Activated T-cell treated with anti-CD3 and anti-CD28 coated beads for 48 hours (primary cell): ENCODE data around the gene NRP2.

Source experiments
- DNase-seq: peaks from one replicate; pipeline ENCODE4 v3.0.0-alpha.2; 2020; ENCODE audit warnings: low read depth

The NRP2 gene, protein sequence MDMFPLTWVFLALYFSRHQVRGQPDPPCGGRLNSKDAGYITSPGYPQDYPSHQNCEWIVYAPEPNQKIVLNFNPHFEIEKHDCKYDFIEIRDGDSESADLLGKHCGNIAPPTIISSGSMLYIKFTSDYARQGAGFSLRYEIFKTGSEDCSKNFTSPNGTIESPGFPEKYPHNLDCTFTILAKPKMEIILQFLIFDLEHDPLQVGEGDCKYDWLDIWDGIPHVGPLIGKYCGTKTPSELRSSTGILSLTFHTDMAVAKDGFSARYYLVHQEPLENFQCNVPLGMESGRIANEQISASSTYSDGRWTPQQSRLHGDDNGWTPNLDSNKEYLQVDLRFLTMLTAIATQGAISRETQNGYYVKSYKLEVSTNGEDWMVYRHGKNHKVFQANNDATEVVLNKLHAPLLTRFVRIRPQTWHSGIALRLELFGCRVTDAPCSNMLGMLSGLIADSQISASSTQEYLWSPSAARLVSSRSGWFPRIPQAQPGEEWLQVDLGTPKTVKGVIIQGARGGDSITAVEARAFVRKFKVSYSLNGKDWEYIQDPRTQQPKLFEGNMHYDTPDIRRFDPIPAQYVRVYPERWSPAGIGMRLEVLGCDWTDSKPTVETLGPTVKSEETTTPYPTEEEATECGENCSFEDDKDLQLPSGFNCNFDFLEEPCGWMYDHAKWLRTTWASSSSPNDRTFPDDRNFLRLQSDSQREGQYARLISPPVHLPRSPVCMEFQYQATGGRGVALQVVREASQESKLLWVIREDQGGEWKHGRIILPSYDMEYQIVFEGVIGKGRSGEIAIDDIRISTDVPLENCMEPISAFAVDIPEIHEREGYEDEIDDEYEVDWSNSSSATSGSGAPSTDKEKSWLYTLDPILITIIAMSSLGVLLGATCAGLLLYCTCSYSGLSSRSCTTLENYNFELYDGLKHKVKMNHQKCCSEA

DNA sequence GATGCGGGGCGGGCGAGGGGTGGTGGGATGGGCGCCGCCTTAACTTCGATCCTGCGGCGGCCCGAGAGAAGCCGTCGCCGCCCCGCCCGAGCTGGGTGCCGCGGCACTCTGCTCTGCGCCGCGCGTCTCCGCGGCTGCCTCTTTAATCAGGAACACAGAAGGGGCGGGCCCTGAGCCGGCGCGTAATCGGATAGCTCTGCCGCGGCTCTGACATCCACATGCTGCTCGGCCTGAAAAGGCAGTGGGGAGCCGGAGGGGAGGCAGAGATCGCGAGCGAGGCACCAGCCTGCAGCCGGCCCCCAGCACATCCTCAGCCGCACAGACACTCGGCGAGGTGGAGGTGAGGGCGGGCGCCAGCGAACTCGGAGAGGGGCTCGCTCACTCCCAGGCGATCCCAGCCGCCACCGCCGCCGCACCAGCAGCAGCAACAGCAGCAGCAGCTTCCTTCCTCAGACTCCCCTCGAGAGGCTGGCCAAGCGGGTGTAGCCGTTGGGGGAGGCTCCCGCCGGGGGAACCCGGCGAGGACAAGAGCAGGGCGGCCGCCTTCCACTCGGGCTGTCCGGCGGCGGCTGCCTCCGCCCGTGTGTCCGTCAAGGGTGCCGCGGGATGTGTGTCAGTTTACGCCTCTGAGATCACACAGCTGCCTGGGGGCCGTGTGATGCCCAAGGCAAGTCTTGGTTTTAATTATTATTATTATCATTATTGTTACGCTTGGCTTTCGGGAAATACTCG, at the start of gene NRP2:
TSS of gene NRP2 (plus strand) at position 263 of the 732 bp plus-strand sequence. CDS start 790 bp downstream, outside the sequence.
- peak; percentile 48 for DNase-seq

DNA sequence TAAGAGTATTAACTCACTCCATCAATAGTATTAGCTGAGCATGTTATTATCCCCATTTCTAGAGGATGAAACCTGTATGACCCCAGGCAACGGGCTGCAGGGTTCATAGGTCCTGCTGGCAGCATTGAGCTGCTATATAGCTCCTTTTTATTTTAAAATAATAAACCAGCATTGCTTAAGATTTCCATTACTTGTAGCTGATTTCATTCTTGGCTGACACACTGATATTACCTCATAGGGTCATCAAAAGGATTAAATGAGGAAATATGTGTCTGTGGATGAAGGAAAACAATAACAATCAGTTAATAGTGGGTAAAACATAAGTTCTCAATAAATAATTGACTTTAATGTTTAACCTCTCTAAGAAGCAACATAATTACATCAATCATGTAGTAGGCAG, 48.3 kb upstream of the NRP2 start:
- no peak for DNase-seq

DNA sequence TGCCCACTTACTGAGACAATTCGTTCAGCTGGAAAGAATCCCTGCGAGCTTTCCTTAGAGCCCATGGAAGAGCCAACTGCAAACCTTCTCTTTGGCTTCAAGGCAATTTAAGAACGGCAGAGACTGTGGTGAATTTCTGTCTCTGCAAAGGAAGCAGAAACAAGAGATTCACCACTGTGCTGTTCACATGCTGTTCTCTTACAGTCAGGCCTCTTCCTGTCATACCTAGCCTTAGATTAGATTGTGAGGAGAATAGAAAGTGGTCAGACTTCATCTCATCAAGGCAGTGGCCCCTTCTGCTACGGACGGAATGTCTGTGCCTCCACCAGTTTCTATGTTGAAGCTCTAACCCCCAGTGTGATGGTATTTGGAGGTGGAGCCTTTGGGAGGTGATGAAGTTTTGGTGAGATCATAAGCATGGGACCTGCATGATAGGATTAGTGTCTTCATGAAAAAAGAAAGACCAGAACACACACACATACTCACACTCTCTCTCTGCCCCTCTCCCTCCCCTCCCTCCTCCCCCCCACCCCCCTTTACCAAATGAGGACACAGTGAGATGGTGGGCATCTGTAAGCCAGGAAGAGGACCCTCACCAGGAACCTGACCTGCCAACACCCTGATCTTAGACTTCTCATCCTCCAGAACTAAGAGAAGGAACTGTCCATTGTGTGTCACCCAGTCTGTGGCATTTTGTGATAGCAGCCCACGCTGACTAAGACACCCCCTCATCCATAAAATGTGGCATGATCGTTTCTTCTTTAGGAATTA, 45.6 kb upstream of the NRP2 start:
- no peak for DNase-seq

DNA sequence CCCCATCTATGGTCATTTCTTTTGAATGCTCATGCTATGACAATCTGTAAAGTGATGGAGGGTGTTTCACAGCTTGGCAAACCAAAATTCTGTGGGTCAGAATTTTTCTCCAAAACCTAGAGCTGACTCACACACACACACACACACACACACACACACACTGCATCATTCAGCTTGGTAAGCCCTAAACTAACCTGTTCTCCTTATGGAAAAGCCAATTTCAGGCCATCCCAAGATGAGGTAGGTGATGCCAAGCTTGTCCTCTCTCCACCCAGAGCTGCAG, 45.0 kb upstream of the NRP2 start:
- no peak for DNase-seq

DNA sequence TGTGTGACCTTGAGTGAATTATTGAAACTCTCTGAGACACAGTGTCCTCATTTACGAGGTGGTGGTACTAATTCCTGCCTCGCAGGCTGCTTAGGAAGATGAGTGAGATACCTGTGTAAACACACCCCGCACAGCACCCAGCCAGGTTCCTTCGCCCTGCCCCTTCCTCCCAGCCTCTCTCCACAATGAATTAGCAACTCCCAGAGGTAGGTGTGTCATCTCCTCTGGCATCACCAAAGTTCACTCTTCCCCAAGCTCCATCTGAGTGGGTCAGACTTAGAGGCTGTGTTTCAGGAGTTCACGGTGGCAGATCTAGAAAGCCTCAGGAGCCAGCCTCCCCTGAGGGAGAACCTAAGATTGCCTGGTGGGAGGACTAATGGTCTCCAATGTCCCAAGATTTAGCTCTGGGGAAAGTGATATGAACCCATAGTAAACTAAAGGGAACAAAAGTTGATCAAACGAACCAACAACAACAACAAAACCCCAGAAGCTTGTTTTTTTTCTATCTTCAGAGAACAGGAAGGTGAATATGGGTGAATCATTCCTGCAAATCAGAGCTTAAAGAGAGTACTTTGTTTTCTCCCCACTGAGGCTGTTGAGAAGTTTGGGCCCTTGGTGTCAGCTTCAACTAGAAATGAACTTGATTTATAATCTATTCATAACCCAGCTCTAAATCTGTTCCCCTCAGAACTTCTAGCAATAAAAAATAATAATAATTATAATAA, 44.4 kb upstream of the NRP2 start:
- no peak for DNase-seq

DNA sequence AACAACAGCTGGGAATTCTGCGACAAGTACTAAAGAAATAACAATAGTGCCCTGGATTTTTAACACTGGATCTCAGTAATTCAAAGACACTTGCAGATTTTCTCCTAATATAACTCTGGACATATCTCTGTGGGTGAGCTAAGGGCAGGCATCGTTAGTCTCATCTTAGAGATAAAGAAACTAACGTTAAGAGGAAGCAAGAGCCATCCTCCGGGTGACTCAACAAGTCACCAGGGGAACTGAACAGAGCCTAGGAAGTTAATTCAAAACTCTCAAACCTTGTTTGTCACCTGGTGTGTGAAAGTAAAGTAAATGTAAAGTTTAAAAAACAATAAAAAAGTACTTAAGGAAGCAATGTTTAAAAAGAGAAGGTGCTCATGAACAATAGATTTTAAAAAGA, 41.6 kb upstream of the NRP2 start:
- no peak for DNase-seq

DNA sequence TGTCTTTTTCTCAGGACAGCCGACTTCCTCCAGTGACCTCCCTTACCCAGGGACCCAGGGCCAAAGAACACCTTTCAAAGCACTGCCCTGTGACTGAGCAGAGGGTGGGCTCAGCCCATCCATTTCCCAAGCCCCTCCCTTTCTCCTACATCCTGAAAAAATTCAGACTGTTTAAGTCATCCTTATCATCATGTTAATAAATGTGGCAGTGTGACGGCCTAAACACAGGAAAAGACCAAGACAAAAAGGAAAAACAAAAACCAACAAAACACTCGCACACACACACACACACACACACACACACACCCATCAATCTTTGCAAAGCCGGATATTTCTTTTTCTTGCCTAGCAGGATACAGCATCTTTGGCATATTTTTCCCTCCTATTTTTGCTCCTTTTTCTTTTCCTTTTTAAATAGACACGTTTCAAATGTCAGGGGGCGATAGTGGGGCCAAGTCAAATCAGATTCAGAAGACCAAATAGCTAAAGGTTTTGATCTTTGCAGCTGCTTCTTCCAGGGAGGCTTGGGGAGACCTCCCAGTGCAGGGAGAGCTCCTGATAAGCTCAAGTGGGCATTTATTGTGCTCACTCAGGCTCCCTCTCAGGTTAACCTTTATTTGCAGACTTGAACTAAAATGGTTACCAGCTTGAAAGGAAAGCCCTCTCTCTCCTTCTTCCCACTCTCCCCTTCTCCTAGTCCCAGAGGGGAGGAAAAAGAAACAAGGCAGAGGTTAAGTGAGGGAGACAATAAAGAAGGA, 39.5 kb upstream of the NRP2 start:
- DNase-seq, result no peak

DNA sequence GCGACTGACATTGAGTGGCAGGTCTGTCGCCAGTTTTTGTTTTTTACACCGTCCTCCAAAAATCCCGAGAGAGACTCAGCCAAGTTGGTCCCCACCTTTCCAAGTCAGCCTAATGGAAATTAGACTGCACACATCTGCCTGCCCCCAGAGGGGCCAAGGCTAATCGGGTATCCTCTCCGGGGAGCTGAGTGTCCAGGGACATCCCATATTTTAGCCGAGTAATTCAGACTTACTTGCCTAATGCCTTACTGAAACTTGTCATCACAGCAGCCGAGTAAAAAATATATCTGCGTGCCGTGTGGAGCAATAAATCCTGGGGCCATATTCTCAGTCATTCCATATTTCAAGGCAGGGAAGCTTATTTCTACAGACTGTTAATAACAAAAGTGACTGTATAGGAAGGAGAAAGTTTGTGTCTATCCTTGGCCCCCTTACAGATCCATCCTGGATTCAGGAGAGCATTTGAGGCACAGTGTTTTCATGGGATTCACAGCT, 38.9 kb upstream of the NRP2 start:
- no peak for DNase-seq

DNA sequence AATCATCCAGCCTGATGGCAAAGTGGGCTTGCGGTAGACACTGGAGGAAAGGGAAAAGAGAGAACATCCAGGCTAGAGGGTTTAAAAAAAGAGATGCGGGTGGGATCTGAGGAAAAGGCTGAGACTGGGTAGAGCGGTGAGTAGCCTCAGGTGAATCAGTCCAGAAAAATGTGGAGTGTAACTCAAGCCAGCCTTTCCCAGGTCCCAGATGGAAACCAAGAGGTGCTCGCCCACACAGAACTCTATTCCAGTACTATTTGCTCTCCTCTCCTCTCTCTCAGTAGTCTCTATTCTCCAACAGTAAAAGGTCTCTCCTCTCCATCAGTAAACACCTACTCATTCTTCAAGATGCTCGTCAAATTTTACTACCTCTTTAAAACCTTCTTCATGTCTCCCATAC, 38.3 kb upstream of the NRP2 start:
- no peak for DNase-seq

DNA sequence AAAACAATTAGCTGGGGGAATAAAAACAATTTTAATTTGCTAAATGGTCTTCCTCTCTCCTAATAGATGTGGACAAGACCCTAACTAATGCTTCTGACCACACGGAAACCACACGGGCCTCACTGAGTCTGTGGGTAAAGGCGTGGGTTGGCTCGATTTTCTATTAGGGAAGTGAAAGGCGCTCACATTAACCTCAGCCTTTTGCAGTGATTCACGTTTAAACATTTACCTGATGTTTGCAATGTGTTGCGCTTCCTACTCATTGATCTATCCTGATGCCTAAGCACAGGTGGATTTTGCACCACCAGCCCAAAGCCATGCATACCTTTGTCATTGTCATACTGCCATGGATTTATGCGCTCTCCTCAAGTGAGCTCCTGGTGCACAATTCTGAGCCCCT, 35.6 kb upstream of the NRP2 start:
- DNase-seq, result no peak

DNA sequence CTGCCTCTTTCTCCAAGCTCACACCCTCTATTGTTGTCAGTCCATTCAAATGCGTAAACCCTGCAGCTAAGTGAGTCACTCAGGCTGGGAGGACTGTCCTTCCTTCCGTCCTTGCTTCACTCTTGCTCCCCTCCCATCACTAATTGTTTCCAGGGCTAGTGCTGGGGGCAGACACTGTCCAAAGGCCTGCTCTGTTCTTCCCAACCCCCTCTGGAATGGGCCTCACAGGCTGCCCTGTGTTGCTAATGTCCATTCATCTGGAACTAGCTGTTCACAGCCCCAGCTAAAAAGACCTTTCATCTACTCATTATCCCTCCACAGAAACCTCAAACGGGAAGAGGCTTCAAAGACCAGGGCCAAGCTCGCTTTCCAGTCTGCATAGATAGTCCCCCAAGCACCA, 31.9 kb upstream of the NRP2 start:
- no peak for DNase-seq

DNA sequence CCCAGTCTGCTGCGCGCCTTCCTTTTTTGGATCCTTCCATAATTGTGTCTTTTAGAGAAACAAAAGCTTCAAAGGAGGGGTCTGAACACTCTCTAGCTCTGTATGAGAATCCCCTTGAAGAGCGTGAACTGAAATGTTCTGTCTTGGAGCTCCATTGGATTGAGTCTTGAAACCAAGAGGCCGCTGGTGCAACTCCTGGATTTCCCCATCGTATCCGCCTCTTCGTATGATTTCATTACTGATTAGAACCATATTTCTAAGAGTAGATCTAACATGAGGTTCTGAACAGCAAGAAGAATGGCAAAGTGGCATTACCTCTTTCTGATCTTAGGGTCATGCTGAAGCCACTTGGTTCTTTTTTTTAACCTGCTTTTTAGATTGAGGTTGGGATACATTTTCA, 31.4 kb upstream of the NRP2 start:
- DNase-seq, result no peak

DNA sequence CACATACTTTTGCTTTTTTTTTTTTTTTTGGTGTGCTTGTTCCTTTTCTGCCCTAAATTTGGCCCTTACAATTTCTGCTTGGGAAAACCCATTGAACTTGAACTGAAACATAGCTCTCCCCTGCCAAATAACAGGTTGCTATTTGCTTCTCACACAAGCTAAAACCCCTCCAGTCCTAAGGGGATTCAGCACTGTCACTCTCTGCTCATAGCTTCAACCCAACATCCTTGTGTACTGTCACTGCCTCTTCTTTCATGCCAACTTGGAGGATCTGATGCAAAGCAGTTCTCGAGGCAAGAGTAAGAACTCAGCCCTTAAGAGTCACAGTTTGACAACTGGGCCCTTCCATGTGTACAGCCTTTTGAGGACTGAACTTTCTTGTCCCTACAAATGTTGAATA, 30.6 kb upstream of the NRP2 start:
- DNase-seq, result no peak

DNA sequence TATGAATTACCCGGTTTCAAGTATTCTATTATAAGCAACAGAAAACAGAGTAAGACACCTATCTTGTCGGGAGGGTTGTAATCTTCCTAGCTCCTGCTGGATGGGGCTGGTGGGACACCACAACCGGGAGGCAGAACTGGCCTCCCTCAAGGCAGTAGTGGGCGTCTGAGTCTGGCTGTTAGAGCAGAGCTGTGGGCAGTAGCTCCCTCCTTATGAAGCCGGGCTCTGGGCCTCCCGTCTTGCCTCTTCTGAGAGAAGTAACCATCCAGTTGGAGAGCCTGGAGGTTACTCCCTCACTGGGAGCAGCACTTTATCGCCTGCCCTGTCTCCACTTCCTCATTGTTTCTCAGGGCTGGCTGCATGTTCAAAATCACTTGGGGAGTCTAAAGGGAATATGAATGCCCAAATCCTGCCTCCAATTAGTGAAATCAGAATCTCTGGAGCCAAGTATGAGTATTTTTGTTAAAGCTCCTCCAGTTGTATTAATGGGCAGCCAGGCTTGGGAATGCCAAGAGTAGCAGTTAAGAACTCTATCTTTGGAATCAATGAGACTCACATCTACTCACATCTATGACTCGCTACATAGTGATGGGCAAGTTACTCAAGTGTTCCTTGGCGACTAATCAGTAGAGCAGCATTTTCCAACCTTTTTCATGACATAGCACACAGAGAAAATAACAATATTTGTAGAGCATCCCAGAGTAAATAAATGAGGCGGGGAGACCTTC, 27.3 kb upstream of the NRP2 start:
- no peak for DNase-seq

DNA sequence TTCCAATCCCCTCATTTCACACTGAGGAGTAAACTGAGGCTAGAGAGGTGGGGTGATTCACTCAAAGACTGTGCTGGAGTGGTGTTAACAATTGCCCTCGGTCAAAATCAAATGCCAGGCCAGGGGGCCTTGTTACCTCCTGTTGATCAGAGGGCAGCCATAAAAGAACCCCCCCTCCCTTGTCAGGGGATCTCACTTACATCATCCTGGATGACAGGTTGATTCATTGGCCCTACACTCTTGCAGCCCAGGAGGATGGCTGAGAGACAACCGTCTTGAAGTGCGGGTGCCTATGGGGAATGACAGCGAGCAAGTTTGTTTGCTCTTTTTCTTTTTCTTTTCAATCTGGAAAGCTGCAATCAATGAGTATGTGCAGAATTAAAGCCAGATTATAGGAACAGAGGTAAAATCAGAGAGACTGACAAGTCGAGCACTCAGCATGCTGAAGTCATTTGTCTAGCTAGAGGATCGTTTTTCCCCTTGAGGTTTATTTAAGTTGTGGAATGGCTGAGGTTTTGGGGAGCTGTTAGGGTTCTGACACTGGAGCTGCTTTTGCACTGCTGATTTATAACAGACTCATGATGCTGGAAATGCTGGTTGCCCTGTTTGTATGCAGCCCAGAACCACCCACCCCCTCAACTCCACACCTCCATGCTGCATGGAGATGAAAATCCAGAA, 26.4 kb upstream of the NRP2 start:
- no peak for DNase-seq

DNA sequence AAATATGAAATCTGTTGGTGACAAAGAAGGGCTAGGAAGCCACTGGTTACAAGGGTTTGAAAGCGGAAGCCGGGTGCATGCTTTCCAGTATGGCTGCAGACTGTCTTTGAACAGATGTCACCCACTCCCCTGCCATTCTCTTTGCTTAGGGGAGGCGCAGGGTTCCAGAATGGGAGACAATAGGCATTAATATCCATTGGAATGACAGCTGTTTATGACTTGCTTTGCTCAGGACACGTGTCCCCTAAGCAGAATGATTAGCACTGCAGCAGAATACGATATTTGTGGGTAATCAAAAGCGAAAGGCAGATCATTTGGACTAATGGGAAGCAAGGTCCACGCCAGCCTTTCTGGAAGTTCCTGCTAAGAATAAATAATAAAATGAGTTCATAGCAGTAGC, 25.8 kb upstream of the NRP2 start:
- DNase-seq, result no peak

DNA sequence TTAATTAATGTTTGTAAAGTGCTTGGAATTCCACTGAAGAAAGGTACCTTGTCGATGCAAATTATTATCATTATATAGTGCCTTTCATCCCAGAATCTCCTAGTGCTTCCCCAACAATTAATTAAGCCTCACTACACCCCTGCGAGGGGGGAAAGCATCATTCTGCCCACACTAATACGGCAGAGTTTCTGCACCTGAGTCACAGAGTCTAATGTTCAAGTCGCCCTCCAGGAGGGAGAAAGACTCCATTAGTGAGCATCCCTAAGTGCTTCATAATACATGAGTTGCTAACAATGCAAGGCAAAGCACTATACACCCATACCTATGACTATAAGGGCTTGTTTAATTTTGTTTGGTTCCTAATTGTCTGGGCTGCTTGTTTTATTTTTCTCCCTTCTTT, 25.4 kb upstream of the NRP2 start:
- no peak for DNase-seq

DNA sequence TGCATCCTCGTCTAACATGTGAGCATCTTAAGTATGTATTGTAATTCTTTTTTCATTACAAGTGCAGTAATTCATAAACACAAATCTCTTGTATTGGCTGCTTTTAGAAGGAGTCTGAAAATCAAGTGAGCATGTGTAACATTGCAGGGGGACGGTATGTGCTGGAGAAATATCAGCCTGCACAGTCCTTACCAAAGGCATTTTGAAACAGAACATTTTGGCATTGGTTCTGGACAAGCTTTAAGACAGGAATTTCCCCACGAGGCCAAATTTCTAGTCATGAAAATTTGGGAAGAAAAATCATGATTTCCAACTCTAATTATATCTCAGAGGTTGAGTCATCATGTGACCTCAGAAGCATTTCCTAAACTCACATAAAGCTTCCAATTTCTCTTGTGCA, 24.7 kb upstream of the NRP2 start:
- no peak for DNase-seq

DNA sequence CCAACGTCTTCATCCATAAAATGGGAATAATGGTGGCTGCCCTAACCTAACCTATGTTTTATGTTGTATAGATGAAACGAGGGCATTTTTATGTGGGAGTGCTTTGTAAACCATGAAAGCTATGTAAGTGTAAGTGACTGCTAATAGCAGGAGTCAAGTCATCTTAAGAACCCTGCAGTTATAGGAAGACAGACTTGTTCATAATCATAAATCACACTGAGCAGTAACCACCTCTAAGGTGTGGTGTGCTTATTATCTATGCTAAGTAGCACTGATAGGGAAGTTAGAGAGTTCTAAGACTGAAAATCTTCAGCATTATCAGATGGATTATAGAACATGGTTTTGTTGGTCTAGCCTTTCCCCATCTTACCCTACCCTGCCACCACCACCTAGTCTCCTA, 24.2 kb upstream of the NRP2 start:
- DNase-seq, result no peak
